GM10248 (cell line): ENCODE results near the gene PEX26.
"Not testable (repeated sequence)": the region's sequence is repeated elsewhere in the genome, so short reads cannot be mapped to it uniquely, and the experiment has no call there.

Source experiments
- CTCF ChIA-PET: fragments of 300-600 bp; sonication (Branson Sonifier 250); formaldehyde crosslinking; extraction: SDS; loops from one replicate; lab custom pipeline; 2021; ENCODE audit warnings: antibody characterized with exemption; lab: Yijun Ruan, JAX
- POLR2A ChIA-PET: fragments of 350-650 bp; sonication (Branson Sonifier 250); formaldehyde crosslinking; extraction: SDS; loops from one replicate; lab custom pipeline; 2020; ENCODE audit warnings: antibody characterized with exemption; lab: Yijun Ruan, JAX
- DNase-seq: peaks from one replicate; pipeline ENCODE4 v3.0.0; 2012; ENCODE audit errors: extremely low spot score
- TF ChIP-seq, protein P1 (sequence below): IDR thresholded peaks from 2 replicates; pipeline ENCODE4 v1.5.1; 2012; ENCODE audit warnings: mild to moderate bottlenecking, low read depth; ENCODE audit errors: extremely low read depth, missing control alignments, control extremely low read depth

Gene PEX26

GRCh38 chr22:18059473-18059872 is 18.3 kb upstream of the PEX26 start:
- ChIA-PET CTCF (interaction anchor here (1.7 to 6.9 kb wide), 2 partner anchors 15 to 16 kb away, joined by 3 to 50 read pairs; no protein-coding TSS in a partner anchor), POLR2A (no interaction called here)
- TF ChIP-seq, protein P1, sequence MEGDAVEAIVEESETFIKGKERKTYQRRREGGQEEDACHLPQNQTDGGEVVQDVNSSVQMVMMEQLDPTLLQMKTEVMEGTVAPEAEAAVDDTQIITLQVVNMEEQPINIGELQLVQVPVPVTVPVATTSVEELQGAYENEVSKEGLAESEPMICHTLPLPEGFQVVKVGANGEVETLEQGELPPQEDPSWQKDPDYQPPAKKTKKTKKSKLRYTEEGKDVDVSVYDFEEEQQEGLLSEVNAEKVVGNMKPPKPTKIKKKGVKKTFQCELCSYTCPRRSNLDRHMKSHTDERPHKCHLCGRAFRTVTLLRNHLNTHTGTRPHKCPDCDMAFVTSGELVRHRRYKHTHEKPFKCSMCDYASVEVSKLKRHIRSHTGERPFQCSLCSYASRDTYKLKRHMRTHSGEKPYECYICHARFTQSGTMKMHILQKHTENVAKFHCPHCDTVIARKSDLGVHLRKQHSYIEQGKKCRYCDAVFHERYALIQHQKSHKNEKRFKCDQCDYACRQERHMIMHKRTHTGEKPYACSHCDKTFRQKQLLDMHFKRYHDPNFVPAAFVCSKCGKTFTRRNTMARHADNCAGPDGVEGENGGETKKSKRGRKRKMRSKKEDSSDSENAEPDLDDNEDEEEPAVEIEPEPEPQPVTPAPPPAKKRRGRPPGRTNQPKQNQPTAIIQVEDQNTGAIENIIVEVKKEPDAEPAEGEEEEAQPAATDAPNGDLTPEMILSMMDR = no peak
- DNase-seq = no peak

- POLR2A ChIA-PET = no interaction called here
- CTCF ChIA-PET = interaction anchor here (1.4 to 6.9 kb wide), 2 partner anchors 16 kb away, joined by 10 to 50 read pairs; no protein-coding TSS in a partner anchor
- TF ChIP-seq, protein P1 = no peak
- no peak for DNase-seq
Measured at GRCh38 chr22:18059991-18060390, 17.8 kb upstream of the PEX26 start.

DNA sequence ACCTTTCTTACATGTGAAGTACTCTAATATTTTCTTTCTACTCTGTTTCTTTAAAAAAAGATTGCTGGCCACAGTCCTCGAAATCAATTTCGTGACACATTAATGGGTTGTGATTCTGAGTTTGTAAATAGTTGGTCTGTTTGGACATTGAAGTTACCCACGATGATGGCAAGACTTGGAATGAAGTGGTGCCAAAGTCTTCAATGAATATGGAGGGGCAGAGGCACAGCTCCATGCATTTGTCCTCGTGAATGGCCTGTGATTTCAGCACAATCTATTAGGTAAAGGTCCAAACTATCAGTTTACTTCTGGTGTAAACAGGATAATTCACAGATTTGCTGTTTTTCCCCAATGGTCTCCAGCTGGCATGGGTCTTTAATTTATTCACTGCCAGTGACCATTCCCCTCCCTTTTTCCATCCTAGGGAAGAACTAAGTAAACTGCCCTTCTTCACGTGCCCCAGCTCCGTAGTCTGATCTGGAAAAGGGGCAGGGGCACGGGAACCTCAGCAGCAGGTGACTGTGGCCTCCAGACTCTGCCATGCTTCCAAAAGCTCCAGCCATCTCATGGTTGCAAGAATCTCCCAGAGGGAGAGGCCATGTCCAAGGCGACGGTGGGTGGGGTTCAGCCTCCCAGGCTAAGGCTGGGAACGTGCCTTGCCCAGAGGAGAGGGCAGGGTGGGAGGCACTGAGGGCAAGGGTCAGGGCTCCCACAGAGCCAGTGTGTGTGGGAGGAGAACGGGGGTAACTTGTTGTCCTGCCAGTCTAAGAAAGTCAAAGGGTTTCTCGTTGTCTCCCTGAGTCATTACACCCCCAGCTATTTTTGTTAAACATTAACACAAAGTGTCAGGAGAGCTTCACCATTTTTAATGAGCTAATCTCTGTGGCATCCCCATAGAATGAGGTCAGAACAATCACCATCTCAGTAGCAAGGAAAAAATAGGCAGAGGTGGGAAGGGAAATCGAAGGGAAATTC is 16.9 kb upstream of the PEX26 start:
- DNase-seq = peak; percentile 51
- ChIA-PET CTCF (interaction anchor here (0.6 to 1.4 kb wide), 3 partner anchors 13 to 38 kb away, joined by 3 to 10 read pairs (median 3); no protein-coding TSS in a partner anchor), POLR2A (no interaction called here)
- TF ChIP-seq, protein P1 = no peak

DNA sequence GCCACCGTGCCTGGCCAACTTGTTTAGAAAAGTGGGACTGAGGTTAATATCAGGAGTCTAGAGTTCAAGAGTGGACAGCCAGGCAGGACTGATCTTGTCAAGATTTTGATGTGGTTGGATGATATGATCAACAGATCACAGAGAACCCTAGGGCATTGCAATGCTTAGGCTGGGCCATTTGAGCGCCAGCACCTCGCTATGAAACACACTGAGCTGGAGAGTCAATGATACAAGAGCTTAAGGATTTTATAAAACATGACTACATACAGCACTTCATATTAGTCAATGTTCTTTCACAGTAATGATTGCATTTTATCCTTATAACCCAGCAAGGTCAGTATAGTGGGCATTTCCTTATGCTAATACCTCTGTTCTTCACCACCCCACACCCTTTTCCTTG is 15.4 kb upstream of the PEX26 start:
- DNase-seq = no peak
- POLR2A ChIA-PET = no interaction called here
- CTCF ChIA-PET = interaction anchor here (1.0 to 5.7 kb wide), 9 partner anchors 8 to 504 kb away, joined by 3 to 91 read pairs (median 4); partner anchors contain the start of genes MICAL3 and PEX26
- TF ChIP-seq, protein P1 = no peak

GRCh38 chr22:18063306-18063705 is 14.5 kb upstream of the PEX26 start:
- POLR2A ChIA-PET = no interaction called here
- DNase-seq = no peak
- TF ChIP-seq, protein P1 = no peak
- CTCF ChIA-PET = interaction anchor here (1.2 to 5.7 kb wide), 8 partner anchors 9 to 505 kb away, joined by 3 to 91 read pairs (median 4); partner anchors contain the start of genes MICAL3 and PEX26

DNA sequence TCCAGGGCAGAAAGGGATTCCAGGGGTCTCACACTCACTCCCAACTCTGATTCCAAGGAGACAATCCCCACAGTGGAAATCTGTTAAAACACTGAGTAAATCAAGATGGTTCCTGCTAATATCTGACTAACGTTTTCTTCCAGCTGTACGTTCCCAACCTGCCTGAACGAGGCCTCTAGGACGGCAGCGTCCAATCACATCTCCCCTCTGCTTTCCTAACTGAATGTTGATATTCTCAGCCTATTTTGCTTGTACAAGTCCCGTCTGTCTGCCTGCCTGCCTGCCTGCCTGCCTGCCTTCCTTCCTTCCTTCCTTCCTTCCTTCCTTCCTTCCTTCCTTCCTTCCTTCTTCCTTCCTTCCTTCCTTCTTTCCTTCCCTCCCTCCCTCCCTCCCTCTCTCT is 14.1 kb upstream of the PEX26 start:
- DNase-seq, POLR2A ChIA-PET: not testable (repeated sequence)
- CTCF ChIA-PET = interaction anchor here (1.3 to 5.7 kb wide), 7 partner anchors 8 to 505 kb away, joined by 3 to 91 read pairs (median 5); partner anchors contain the start of genes MICAL3 and PEX26
